ENCODE results near the gene FBXL5. TPM values are rescaled to one million over a fixed set of nuclear protein-coding genes. Genes with fewer than 3 reads are reported as not detected.

FBXL5 gene
- total and polyA plus RNA-seq, 5 donors from 2014 or later = 53.3 to 137 (median 124) TPM

DNA sequence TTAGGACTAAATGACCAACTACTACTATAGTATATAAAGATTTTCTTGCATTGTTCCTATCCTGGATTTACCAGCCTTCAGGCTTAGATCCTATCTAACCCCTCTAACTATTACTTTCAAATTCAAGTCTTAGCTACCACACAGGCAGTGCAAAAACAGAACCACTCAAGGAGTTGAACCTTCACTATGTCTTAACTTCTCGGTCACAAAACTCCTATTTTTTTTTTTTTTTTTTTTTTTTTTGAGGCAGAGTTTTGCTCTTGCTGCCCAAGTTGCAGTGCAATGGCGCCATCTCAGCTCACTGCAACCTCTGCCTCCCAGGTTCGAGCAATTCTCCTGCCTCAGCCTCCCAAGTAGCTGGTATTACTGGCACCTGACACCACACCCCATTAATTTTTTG lies 20.2 kb upstream of the FBXL5 start:
- Histone ChIP-seq H3K36me3 (ENCODE audit: control insufficient read depth, insufficient read depth, low read length) (no peaks in the 10 kb centered on the region), H3K27ac (ENCODE audit: insufficient read depth, low read length, poor library complexity, severe bottlenecking) (no peak overlapping the region), H3K4me1 (ENCODE audit: control insufficient read depth, insufficient read depth, low read length, poor library complexity, severe bottlenecking) (no peaks in the 10 kb centered on the region), H3K4me3 (ENCODE audit: low read depth, low read length) (no peak overlapping the region), H3K27me3 (ENCODE audit: control insufficient read depth, insufficient read depth, low read length) (no peaks in the 10 kb centered on the region), H3K9me3 (ENCODE audit: control insufficient read depth in 2 of 2, low read length in 2 of 2) (no peaks in the 10 kb centered on the region)
- no peak for DNase-seq
- ATAC-seq (ENCODE audit: low read depth in 2 of 2) = no peak
- H3K36me3 Mint-ChIP-seq = no peaks in the 10 kb centered on the region
- no peak overlapping the region for H3K27ac Mint-ChIP-seq
- no peak overlapping the region for H3K4me3 Mint-ChIP-seq
- peaks cover 0 to 14% (median 3%) of the 10 kb centered on the region in 4 donors for H3K4me1 Mint-ChIP-seq
- no peaks in the 10 kb centered on the region for H3K9me3 Mint-ChIP-seq
- no peaks in the 10 kb centered on the region for H3K27me3 Mint-ChIP-seq

DNA sequence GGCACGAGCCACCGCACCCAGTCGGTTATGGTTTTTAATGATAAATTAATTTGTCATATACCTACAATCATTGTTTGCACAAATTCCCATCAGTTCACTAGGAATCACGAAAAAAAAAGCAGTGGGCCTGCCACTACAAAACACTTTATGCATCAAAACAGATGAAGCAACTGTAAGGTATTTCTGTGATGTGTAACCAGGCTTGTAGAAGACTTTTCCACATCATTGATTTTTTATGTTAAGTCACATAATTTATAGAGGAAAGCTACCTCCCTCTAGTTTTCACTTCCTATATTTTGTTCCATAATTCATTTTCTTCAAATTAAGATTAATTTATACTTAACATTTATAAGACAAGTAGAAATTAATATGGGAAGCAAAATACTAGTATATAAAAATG lies 19.8 kb upstream of the FBXL5 start:
- Mint-ChIP-seq H3K27ac (no peak overlapping the region), H3K27me3 (no peaks in the 10 kb centered on the region), H3K4me3 (no peak overlapping the region), H3K4me1 (peaks cover 0 to 11% (median 2%) of the 10 kb centered on the region in 4 donors), H3K36me3 (no peaks in the 10 kb centered on the region), H3K9me3 (no peaks in the 10 kb centered on the region)
- Histone ChIP-seq H3K27ac (ENCODE audit: insufficient read depth, low read length, poor library complexity, severe bottlenecking) (no peak overlapping the region), H3K27me3 (ENCODE audit: control insufficient read depth, insufficient read depth, low read length) (no peaks in the 10 kb centered on the region), H3K36me3 (ENCODE audit: control insufficient read depth, insufficient read depth, low read length) (no peaks in the 10 kb centered on the region), H3K4me1 (ENCODE audit: control insufficient read depth, insufficient read depth, low read length, poor library complexity, severe bottlenecking) (no peaks in the 10 kb centered on the region), H3K4me3 (ENCODE audit: low read depth, low read length) (no peak overlapping the region), H3K9me3 (ENCODE audit: control insufficient read depth in 2 of 2, low read length in 2 of 2) (no peaks in the 10 kb centered on the region)
- DNase-seq (no peak), ATAC-seq (ENCODE audit: low read depth in 2 of 2) (no peak)

DNA sequence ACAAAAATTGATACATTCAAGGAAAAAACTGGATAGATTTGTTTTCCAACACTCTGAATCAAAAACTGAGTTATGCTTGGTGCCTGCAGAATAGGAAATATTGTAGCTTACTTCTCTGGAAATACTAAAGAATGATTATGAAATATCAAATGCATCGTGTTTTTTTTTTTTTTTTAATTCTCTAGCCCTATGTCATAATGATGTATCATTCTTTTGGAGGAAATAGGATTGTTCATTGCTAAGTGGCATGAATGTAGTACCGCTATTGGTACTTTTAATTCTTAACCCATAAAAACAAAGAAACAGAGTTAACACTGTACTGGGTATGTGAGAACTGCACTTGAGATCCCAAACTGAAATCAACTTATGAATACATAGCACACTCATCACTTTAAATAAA lies 18.9 kb upstream of the FBXL5 start:
- no peak overlapping the region for H3K4me3 ChIP-seq (ENCODE audit: low read depth, low read length)
- H3K27me3 Mint-ChIP-seq = no peaks in the 10 kb centered on the region
- H3K27ac ChIP-seq (ENCODE audit: insufficient read depth, low read length, poor library complexity, severe bottlenecking) = no peak overlapping the region
- H3K36me3 Mint-ChIP-seq = no peaks in the 10 kb centered on the region
- H3K27me3 ChIP-seq (ENCODE audit: control insufficient read depth, insufficient read depth, low read length) = no peaks in the 10 kb centered on the region
- H3K4me3 Mint-ChIP-seq = no peak overlapping the region
- H3K4me1 ChIP-seq (ENCODE audit: control insufficient read depth, insufficient read depth, low read length, poor library complexity, severe bottlenecking) = no peaks in the 10 kb centered on the region
- peak overlapping the region in 1 of 3 donors; percentile 58 for H3K27ac Mint-ChIP-seq
- H3K9me3 Mint-ChIP-seq = no peaks in the 10 kb centered on the region
- ATAC-seq (ENCODE audit: low read depth in 2 of 2) (no peak), DNase-seq (no peak)
- H3K9me3 ChIP-seq (ENCODE audit: control insufficient read depth in 2 of 2, low read length in 2 of 2) = no peaks in the 10 kb centered on the region
- H3K4me1 Mint-ChIP-seq = peaks cover 0 to 8% (median under 1%) of the 10 kb centered on the region in 4 donors
- no peaks in the 10 kb centered on the region for H3K36me3 ChIP-seq (ENCODE audit: control insufficient read depth, insufficient read depth, low read length)

DNA sequence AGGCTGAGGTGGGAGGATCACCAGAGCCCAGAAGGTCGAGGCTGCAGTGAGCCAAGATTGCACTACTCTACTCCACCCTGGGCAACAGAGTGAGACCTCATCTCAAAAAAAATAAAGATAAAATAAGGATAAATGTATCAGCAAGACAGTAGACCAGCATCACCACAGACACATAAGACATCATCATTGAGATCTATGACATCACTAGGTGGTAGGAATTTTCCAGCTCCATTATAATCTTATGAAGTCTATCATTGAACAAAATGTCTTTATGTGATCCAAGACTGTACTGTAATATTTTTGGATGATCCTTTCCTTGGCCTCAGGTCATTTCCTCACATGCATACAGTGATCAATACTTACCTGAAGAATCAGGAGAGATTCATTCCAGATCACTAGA lies 18.2 kb upstream of the FBXL5 start:
- Histone ChIP-seq H3K9me3 (ENCODE audit: control insufficient read depth in 2 of 2, low read length in 2 of 2) (no peaks in the 10 kb centered on the region), H3K4me3 (ENCODE audit: low read depth, low read length) (no peak overlapping the region), H3K4me1 (ENCODE audit: control insufficient read depth, insufficient read depth, low read length, poor library complexity, severe bottlenecking) (no peaks in the 10 kb centered on the region), H3K36me3 (ENCODE audit: control insufficient read depth, insufficient read depth, low read length) (no peaks in the 10 kb centered on the region), H3K27ac (ENCODE audit: insufficient read depth, low read length, poor library complexity, severe bottlenecking) (no peak overlapping the region), H3K27me3 (ENCODE audit: control insufficient read depth, insufficient read depth, low read length) (no peaks in the 10 kb centered on the region)
- Mint-ChIP-seq H3K9me3 (no peaks in the 10 kb centered on the region), H3K27me3 (no peaks in the 10 kb centered on the region), H3K36me3 (no peaks in the 10 kb centered on the region), H3K4me1 (peaks cover 0 to 13% (median 3%) of the 10 kb centered on the region in 4 donors), H3K4me3 (no peak overlapping the region), H3K27ac (peak overlapping the region in 1 of 3 donors; percentile 58)
- no peak for ATAC-seq (ENCODE audit: low read depth in 2 of 2)
- DNase-seq = no peak

DNA sequence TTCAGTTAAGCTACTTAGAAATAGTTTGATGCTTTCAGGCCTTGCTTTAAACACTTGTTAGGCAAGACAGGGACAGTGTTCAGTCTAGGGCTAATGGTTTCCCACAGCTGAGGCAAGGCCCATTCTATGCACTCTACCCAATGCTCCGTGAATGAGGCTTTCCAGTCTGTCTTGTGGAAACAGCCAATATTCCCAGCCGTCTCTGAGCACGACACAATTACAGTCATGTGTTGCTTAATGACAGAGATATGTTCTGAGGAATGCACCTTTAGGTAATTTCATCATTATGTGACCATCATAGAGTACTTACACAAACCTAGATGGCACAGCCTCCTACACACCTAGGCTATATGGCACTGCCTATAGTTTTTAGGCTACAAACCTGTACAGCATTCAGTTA lies 16.9 kb upstream of the FBXL5 start:
- H3K27ac Mint-ChIP-seq = no peak overlapping the region

DNA sequence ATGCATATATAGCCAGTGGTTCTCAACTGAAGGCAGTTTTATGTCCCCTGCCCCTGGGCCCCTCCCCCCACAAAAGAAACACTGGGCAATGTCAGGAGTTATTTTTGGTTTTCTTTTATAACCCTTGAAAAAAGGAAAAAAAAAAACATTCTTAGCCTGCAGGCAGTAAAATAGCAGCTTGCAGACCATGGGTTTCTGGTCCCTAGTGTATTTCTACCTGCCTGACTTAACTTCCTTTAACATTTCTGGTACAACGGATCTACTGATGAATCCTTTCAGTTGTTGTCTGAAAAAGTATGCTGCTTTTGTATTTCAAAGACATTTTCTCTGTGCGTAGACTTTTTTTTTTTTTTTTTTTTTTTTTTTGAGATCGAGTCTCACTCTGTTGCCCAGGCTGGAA lies 15.4 kb upstream of the FBXL5 start:
- DNase-seq (no peak), ATAC-seq (ENCODE audit: low read depth in 2 of 2) (no peak)
- H3K4me1 Mint-ChIP-seq = peaks cover 2 to 15% (median 5%) of the 10 kb centered on the region in 4 donors
- Histone ChIP-seq H3K4me1 (ENCODE audit: control insufficient read depth, insufficient read depth, low read length, poor library complexity, severe bottlenecking) (no peaks in the 10 kb centered on the region), H3K36me3 (ENCODE audit: control insufficient read depth, insufficient read depth, low read length) (no peaks in the 10 kb centered on the region), H3K9me3 (ENCODE audit: control insufficient read depth in 2 of 2, low read length in 2 of 2) (no peaks in the 10 kb centered on the region), H3K27ac (ENCODE audit: insufficient read depth, low read length, poor library complexity, severe bottlenecking) (no peak overlapping the region), H3K4me3 (ENCODE audit: low read depth, low read length) (no peak overlapping the region), H3K27me3 (ENCODE audit: control insufficient read depth, insufficient read depth, low read length) (no peaks in the 10 kb centered on the region)
- no peak overlapping the region for H3K4me3 Mint-ChIP-seq
- no peaks in the 10 kb centered on the region for H3K36me3 Mint-ChIP-seq
- no peaks in the 10 kb centered on the region for H3K9me3 Mint-ChIP-seq
- H3K27me3 Mint-ChIP-seq = no peaks in the 10 kb centered on the region
- no peak overlapping the region for H3K27ac Mint-ChIP-seq

More for the DNA sequence above, 16.9 kb upstream of the FBXL5 start:
- Mint-ChIP-seq H3K36me3 (no peaks in the 10 kb centered on the region), H3K27me3 (no peaks in the 10 kb centered on the region), H3K4me3 (no peak overlapping the region), H3K9me3 (no peaks in the 10 kb centered on the region), H3K4me1 (peaks cover 0 to 13% (median 3%) of the 10 kb centered on the region in 4 donors)
- Histone ChIP-seq H3K4me3 (ENCODE audit: low read depth, low read length) (no peak overlapping the region), H3K4me1 (ENCODE audit: control insufficient read depth, insufficient read depth, low read length, poor library complexity, severe bottlenecking) (no peaks in the 10 kb centered on the region), H3K36me3 (ENCODE audit: control insufficient read depth, insufficient read depth, low read length) (no peaks in the 10 kb centered on the region), H3K9me3 (ENCODE audit: control insufficient read depth in 2 of 2, low read length in 2 of 2) (no peaks in the 10 kb centered on the region), H3K27ac (ENCODE audit: insufficient read depth, low read length, poor library complexity, severe bottlenecking) (no peak overlapping the region), H3K27me3 (ENCODE audit: control insufficient read depth, insufficient read depth, low read length) (no peaks in the 10 kb centered on the region)
- ATAC-seq (ENCODE audit: low read depth in 2 of 2) (no peak), DNase-seq (no peak)

DNA sequence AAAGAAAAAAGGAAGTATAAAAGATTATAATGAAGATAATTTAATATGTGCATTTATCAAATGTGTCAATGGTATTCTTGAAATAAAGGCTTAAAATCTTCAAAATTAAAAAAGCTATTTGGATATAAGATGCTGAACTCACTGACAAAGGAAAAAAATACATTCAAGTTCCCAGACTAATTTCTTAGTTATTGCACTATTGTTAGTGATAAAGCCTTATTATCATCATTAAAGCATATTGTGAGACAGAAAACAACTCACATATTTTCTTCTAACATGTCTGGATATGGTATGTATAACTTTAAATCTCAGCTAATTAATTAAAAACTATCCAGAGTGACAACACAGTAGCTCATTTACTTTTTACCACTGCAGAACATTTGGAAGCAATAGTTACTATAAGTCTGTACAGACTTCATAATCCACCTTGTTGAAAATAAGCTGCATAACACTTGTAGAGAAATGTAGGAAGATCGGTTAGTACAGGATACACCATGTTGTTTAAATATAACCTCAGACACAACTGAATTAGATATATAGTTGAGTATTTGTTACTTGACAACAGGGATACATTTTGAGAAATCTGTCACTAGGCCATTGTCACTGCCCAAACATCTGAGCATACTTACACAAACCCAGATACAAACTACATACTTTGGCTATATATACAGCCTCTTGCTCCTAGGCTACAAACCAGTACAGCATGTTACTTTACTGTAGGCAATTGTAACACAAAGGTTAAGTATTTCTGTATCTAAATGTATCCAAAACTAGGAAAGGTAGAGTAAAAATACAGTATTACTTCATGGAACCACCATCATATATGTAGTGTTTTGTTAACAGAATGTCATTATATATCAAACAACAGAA lies 13.6 kb upstream of the FBXL5 start:
- ATAC-seq (ENCODE audit: low read depth in 2 of 2) = no peak
- Mint-ChIP-seq H3K4me3 (no peak overlapping the region), H3K36me3 (no peaks in the 10 kb centered on the region), H3K27me3 (no peaks in the 10 kb centered on the region), H3K9me3 (no peaks in the 10 kb centered on the region), H3K4me1 (peaks cover 0 to 15% (median 5%) of the 10 kb centered on the region in 4 donors), H3K27ac (no peak overlapping the region)
- H3K27ac ChIP-seq (ENCODE audit: insufficient read depth, low read length, poor library complexity, severe bottlenecking) = no peak overlapping the region
- DNase-seq = no peak
- no peaks in the 10 kb centered on the region for H3K4me1 ChIP-seq (ENCODE audit: control insufficient read depth, insufficient read depth, low read length, poor library complexity, severe bottlenecking)
- no peaks in the 10 kb centered on the region for H3K9me3 ChIP-seq (ENCODE audit: control insufficient read depth in 2 of 2, low read length in 2 of 2)
- H3K36me3 ChIP-seq (ENCODE audit: control insufficient read depth, insufficient read depth, low read length) = no peaks in the 10 kb centered on the region
- no peaks in the 10 kb centered on the region for H3K27me3 ChIP-seq (ENCODE audit: control insufficient read depth, insufficient read depth, low read length)
- no peak overlapping the region for H3K4me3 ChIP-seq (ENCODE audit: low read depth, low read length)

DNA sequence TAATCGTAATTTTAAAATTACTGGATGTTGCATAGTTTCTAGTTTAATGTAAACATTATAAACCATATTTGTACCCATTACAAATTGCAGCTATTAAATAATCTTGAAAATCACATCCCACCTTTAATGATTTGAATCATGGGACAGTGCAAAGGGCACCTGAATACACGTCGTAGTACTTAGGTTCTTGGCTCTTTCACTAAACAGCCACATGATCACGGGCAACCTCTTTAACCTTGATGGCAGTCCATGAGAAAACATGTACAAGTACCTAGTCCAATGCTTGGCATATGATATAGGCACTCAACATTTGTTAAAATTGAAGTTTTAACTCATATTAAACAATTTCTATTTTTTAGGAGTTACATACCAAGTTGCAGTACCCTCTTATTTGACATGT lies 11.8 kb upstream of the FBXL5 start:
- Mint-ChIP-seq H3K4me1 (peaks cover 0 to 15% (median 5%) of the 10 kb centered on the region in 4 donors), H3K27ac (no peak overlapping the region), H3K9me3 (no peaks in the 10 kb centered on the region), H3K36me3 (no peaks in the 10 kb centered on the region), H3K27me3 (no peaks in the 10 kb centered on the region), H3K4me3 (no peak overlapping the region)
- Histone ChIP-seq H3K27ac (ENCODE audit: insufficient read depth, low read length, poor library complexity, severe bottlenecking) (no peak overlapping the region), H3K27me3 (ENCODE audit: control insufficient read depth, insufficient read depth, low read length) (no peaks in the 10 kb centered on the region), H3K4me3 (ENCODE audit: low read depth, low read length) (no peak overlapping the region), H3K9me3 (ENCODE audit: control insufficient read depth in 2 of 2, low read length in 2 of 2) (no peaks in the 10 kb centered on the region), H3K4me1 (ENCODE audit: control insufficient read depth, insufficient read depth, low read length, poor library complexity, severe bottlenecking) (no peaks in the 10 kb centered on the region), H3K36me3 (ENCODE audit: control insufficient read depth, insufficient read depth, low read length) (no peaks in the 10 kb centered on the region)
- no peak for ATAC-seq (ENCODE audit: low read depth in 2 of 2)
- DNase-seq = no peak
